Astrocyte of the cerebellum (primary cell): Measurements from ENCODE around the gene C11orf52.

Experiments used
- DNase-seq: peaks from one replicate; pipeline ENCODE4 v3.0.0-alpha.2; 2011; ENCODE audit warnings: low read depth
- H3K4me3 ChIP-seq: 2 replicates; pipeline ENCODE4 v1.5.1; 2011; ENCODE audit warnings: mild to moderate bottlenecking, low read depth, low read length, moderate library complexity
- CTCF ChIP-seq: IDR thresholded peaks from 2 replicates; pipeline ENCODE4 v1.5.1; 2012; ENCODE audit warnings: low read length, low read depth, moderate library complexity, mild to moderate bottlenecking; ENCODE audit errors: missing control alignments
- in situ Hi-C: cut with HindIII; loops from 2 replicates; pipeline ENCODE4 v1.10.0; 2017; ENCODE audit warnings: low sequenced_read_pairs

The C11orf52 gene

GRCh38 chr11:111951565-111951964, 32.9 kb downstream of the C11orf52 start:
- no peak for TF ChIP-seq CTCF
- in situ Hi-C loops: no loop called here
- DNase-seq: no peak
- H3K4me3 ChIP-seq: no peak overlapping the region

GRCh38 chr11:111954154-111954553, 35.4 kb downstream of the C11orf52 start:
- no peak for TF ChIP-seq CTCF

GRCh38 chr11:111957663-111958444, 39.1 kb downstream of the C11orf52 start:
- H3K4me3 ChIP-seq: no peak overlapping the region
- in situ Hi-C loops: no loop called here
- TF ChIP-seq CTCF: no peak
- DNase-seq: no peak

More at GRCh38 chr11:111954154-111954553, 35.4 kb downstream of the C11orf52 start:
- no peak for DNase-seq
- no peak overlapping the region for H3K4me3 ChIP-seq
- in situ Hi-C loops: no loop called here

- in situ Hi-C loops: no loop called here
- no peak for DNase-seq
- H3K4me3 ChIP-seq: no peak overlapping the region
- TF ChIP-seq CTCF: no peak
These were observed 42.2 kb downstream of the C11orf52 start for GRCh38 chr11:111960916-111961315.

- H3K4me3 ChIP-seq: no peak overlapping the region
- DNase-seq: no peak
- TF ChIP-seq CTCF: no peak
- in situ Hi-C loops: no loop called here
These were observed 42.9 kb downstream of the C11orf52 start for GRCh38 chr11:111961389-111962300.

GRCh38 chr11:111963931-111964340, 45.2 kb downstream of the C11orf52 start:
- H3K4me3 ChIP-seq: no peak overlapping the region
- in situ Hi-C loops: no loop called here
- DNase-seq: no peak
- TF ChIP-seq CTCF: no peak
